Measurements from ENCODE around the gene RGMB. TPM values are rescaled to one million over a fixed set of nuclear protein-coding genes. Genes with fewer than 3 reads are reported as not detected.

The RGMB gene
- total RNA-seq, 4 donors from 2014 or later = 37.3 to 248 (median 174) TPM

GRCh38 chr5:98787131-98787719 lies 13.8 kb downstream of the RGMB start:
- Histone ChIP-seq H3K27me3 (no peaks in the 10 kb centered on the region), H3K9me3 (no peaks in the 10 kb centered on the region), H3K4me1 (peaks cover 52 to 100% (median 68%) of the 10 kb centered on the region in 3 donors), H3K27ac (peak overlapping the region in 3 of 4 donors; percentile 30 to 62 (median 51)), H3K36me3 (peaks cover 0 to 33% of the 10 kb centered on the region in 2 donors), H3K4me3 (peak overlapping the region in 1 of 2 donors; percentile 18)
- no peak for ATAC-seq
- 59 to 60% methylated on average over 3 to 4 of the region's 5 CpGs for WGBS, 2 donors (ENCODE audit: low coverage in 1 of 2)
- TF ChIP-seq POLR2A (IDR thresholded peaks at IDR 0.05) = no peak
- TF ChIP-seq CTCF (IDR thresholded peaks at IDR 0.05) = peak in 1 of 4 experiments; percentile 9

GRCh38 chr5:98789029-98789428 lies 15.6 kb downstream of the RGMB start:
- no peak for ATAC-seq
- H3K27ac ChIP-seq = peak overlapping the region in 2 of 4 donors; percentile 51 to 62
- WGBS, 2 donors (ENCODE audit: low coverage in 1 of 2) = 59 to 60% methylated on average over 3 of the region's 3 CpGs

GRCh38 chr5:98791001-98791519 lies 17.6 kb downstream of the RGMB start:
- Histone ChIP-seq H3K27me3 (no peaks in the 10 kb centered on the region), H3K27ac (peak overlapping the region in 3 of 4 donors; percentile 57 to 64 (median 62)), H3K36me3 (peaks cover 0 to 41% of the 10 kb centered on the region in 2 donors), H3K4me3 (peak overlapping the region in 1 of 2 donors; percentile 9), H3K9me3 (no peaks in the 10 kb centered on the region), H3K4me1 (peaks cover 24 to 99% (median 49%) of the 10 kb centered on the region in 3 donors)
- ATAC-seq = no peak
- WGBS, 2 donors (ENCODE audit: low coverage in 1 of 2) = 24 to 39% methylated on average over 5 to 7 of the region's 7 CpGs
- no peak for TF ChIP-seq CTCF (IDR thresholded peaks at IDR 0.05)
- TF ChIP-seq POLR2AphosphoS5 (IDR thresholded peaks at IDR 0.05) = no peak
- no peak for TF ChIP-seq EP300 (IDR thresholded peaks at IDR 0.05)
- TF ChIP-seq POLR2A (IDR thresholded peaks at IDR 0.05) = no peak

More at GRCh38 chr5:98789029-98789428, 15.6 kb downstream of the RGMB start:
- Histone ChIP-seq H3K36me3 (peaks cover 0 to 32% of the 10 kb centered on the region in 2 donors), H3K4me1 (peaks cover 41 to 99% (median 63%) of the 10 kb centered on the region in 3 donors), H3K27me3 (no peaks in the 10 kb centered on the region), H3K4me3 (peak overlapping the region in 1 of 2 donors; percentile 4), H3K9me3 (no peaks in the 10 kb centered on the region)
- TF ChIP-seq CTCF (IDR thresholded peaks at IDR 0.05) (no peak), POLR2A (IDR thresholded peaks at IDR 0.05) (no peak), POLR2AphosphoS5 (IDR thresholded peaks at IDR 0.05) (no peak), EP300 (IDR thresholded peaks at IDR 0.05) (no peak)

GRCh38 chr5:98791898-98792580 lies 18.6 kb downstream of the RGMB start:
- Histone ChIP-seq H3K36me3 (peaks cover 0 to 37% of the 10 kb centered on the region in 2 donors), H3K4me1 (peaks cover 18 to 99% (median 41%) of the 10 kb centered on the region in 3 donors), H3K4me3 (no peak overlapping the region), H3K27ac (peak overlapping the region in 3 of 4 donors; percentile 56 to 62 (median 57)), H3K9me3 (no peaks in the 10 kb centered on the region), H3K27me3 (no peaks in the 10 kb centered on the region)
- TF ChIP-seq EP300 (IDR thresholded peaks at IDR 0.05) (no peak), CTCF (IDR thresholded peaks at IDR 0.05) (no peak), POLR2A (IDR thresholded peaks at IDR 0.05) (no peak), POLR2AphosphoS5 (IDR thresholded peaks at IDR 0.05) (no peak)
- WGBS, 2 donors (ENCODE audit: low coverage in 1 of 2) = 23 to 24% methylated on average over 4 to 6 of the region's 7 CpGs
- ATAC-seq = no peak

All from gastroesophageal sphincter (tissue), 4 donors.